ENCODE data around the gene TEKT3. TPM values are rescaled to one million over a fixed set of nuclear protein-coding genes. Genes with fewer than 3 reads are reported as not detected.

Gene TEKT3
- total RNA-seq, 2 donors from 2014 or later, result 0.69 TPM; not detected in 1

- Mint-ChIP-seq H3K4me3 (no peak overlapping the region), H3K4me1 (peaks cover 3% of the 10 kb centered on the region), H3K27ac (no peak overlapping the region), H3K27me3 (peaks cover 28% of the 10 kb centered on the region), H3K36me3 (ENCODE audit: low read depth) (no peaks in the 10 kb centered on the region), H3K9me3 (no peaks in the 10 kb centered on the region)
- ATAC-seq (replicated peaks), result peak; percentile 72
These were observed 70.6 kb downstream of the TEKT3 start for GRCh38 chr17:15270628-15271381.

- peaks cover 3% of the 10 kb centered on the region for H3K4me1 Mint-ChIP-seq
- ATAC-seq (replicated peaks), result no peak
- no peaks in the 10 kb centered on the region for H3K9me3 Mint-ChIP-seq
- no peaks in the 10 kb centered on the region for H3K36me3 Mint-ChIP-seq (ENCODE audit: low read depth)
- H3K27ac Mint-ChIP-seq, result no peak overlapping the region
- H3K4me3 Mint-ChIP-seq, result no peak overlapping the region
- H3K27me3 Mint-ChIP-seq, result peaks cover 36% of the 10 kb centered on the region
These were observed 71.7 kb downstream of the TEKT3 start for GRCh38 chr17:15269780-15270089.

GRCh38 chr17:15269087-15269779 is 72.2 kb downstream of the TEKT3 start:
- Mint-ChIP-seq H3K27ac (no peak overlapping the region), H3K4me3 (no peak overlapping the region), H3K27me3 (peaks cover 41% of the 10 kb centered on the region), H3K9me3 (no peaks in the 10 kb centered on the region), H3K36me3 (ENCODE audit: low read depth) (no peaks in the 10 kb centered on the region), H3K4me1 (peaks cover 3% of the 10 kb centered on the region)
- no peak for ATAC-seq (replicated peaks)

- Mint-ChIP-seq H3K27ac (no peak overlapping the region), H3K27me3 (peaks cover 45% of the 10 kb centered on the region), H3K9me3 (no peaks in the 10 kb centered on the region)
These were observed 72.9 kb downstream of the TEKT3 start for GRCh38 chr17:15268461-15268860.

GRCh38 chr17:15267996-15268395 is 73.4 kb downstream of the TEKT3 start:
- H3K4me3 Mint-ChIP-seq, result no peak overlapping the region
- H3K27me3 Mint-ChIP-seq, result peaks cover 45% of the 10 kb centered on the region
- no peaks in the 10 kb centered on the region for H3K9me3 Mint-ChIP-seq
- no peaks in the 10 kb centered on the region for H3K36me3 Mint-ChIP-seq (ENCODE audit: low read depth)
- no peak for ATAC-seq (replicated peaks)
- no peak overlapping the region for H3K27ac Mint-ChIP-seq
- peaks cover 3% of the 10 kb centered on the region for H3K4me1 Mint-ChIP-seq

More at GRCh38 chr17:15268461-15268860, 72.9 kb downstream of the TEKT3 start:
- no peak for ATAC-seq (replicated peaks)
- H3K4me1 Mint-ChIP-seq, result peaks cover 3% of the 10 kb centered on the region
- H3K36me3 Mint-ChIP-seq (ENCODE audit: low read depth), result no peaks in the 10 kb centered on the region
- H3K4me3 Mint-ChIP-seq, result no peak overlapping the region

- H3K27me3 Mint-ChIP-seq, result peaks cover 53% of the 10 kb centered on the region
- H3K36me3 Mint-ChIP-seq (ENCODE audit: low read depth), result no peaks in the 10 kb centered on the region
- no peak for ATAC-seq (replicated peaks)
- no peaks in the 10 kb centered on the region for H3K9me3 Mint-ChIP-seq
- no peak overlapping the region for H3K27ac Mint-ChIP-seq
- H3K4me1 Mint-ChIP-seq, result peaks cover 3% of the 10 kb centered on the region
- no peak overlapping the region for H3K4me3 Mint-ChIP-seq
These were observed 74.9 kb downstream of the TEKT3 start for GRCh38 chr17:15266325-15267125.

GRCh38 chr17:15265131-15265530 is 76.3 kb downstream of the TEKT3 start, which contains the start of gene PMP22:
PMP22 (minus strand) TSS chr17:15265326; CDS start chr17:15260727, 4,599 bp downstream.
- no peak within 1 kb of the TSS for H3K27ac Mint-ChIP-seq
- H3K27me3 Mint-ChIP-seq, result peaks cover 56% of the 10 kb centered on the region
- H3K9me3 Mint-ChIP-seq, result no peaks in the 10 kb centered on the region
- peaks cover 3% of the 10 kb centered on the region for H3K4me1 Mint-ChIP-seq
- no peak for ATAC-seq (replicated peaks)
- H3K36me3 Mint-ChIP-seq (ENCODE audit: low read depth), result no peaks in the 10 kb centered on the region
- H3K4me3 Mint-ChIP-seq, result no peak within 1 kb of the TSS

GRCh38 chr17:15264542-15264941 is 76.9 kb downstream of the TEKT3 start:
- H3K4me1 Mint-ChIP-seq, result peaks cover 3% of the 10 kb centered on the region
- peaks cover 57% of the 10 kb centered on the region for H3K27me3 Mint-ChIP-seq
- H3K9me3 Mint-ChIP-seq, result no peaks in the 10 kb centered on the region
- ATAC-seq (replicated peaks), result no peak
- no peak overlapping the region for H3K4me3 Mint-ChIP-seq
- no peak overlapping the region for H3K27ac Mint-ChIP-seq
- H3K36me3 Mint-ChIP-seq (ENCODE audit: low read depth), result no peaks in the 10 kb centered on the region

- no peak for ATAC-seq (replicated peaks)
- no peaks in the 10 kb centered on the region for H3K36me3 Mint-ChIP-seq (ENCODE audit: low read depth)
- no peak overlapping the region for H3K4me3 Mint-ChIP-seq
- no peaks in the 10 kb centered on the region for H3K9me3 Mint-ChIP-seq
- H3K4me1 Mint-ChIP-seq, result peaks cover 3% of the 10 kb centered on the region
- H3K27ac Mint-ChIP-seq, result no peak overlapping the region
- H3K27me3 Mint-ChIP-seq, result peaks cover 65% of the 10 kb centered on the region
These were observed 77.7 kb downstream of the TEKT3 start for GRCh38 chr17:15263680-15264079.

GRCh38 chr17:15263206-15263579 is 78.2 kb downstream of the TEKT3 start:
- no peak for ATAC-seq (replicated peaks)
- Mint-ChIP-seq H3K4me1 (peaks cover 3% of the 10 kb centered on the region), H3K27ac (no peak overlapping the region), H3K27me3 (peaks cover 67% of the 10 kb centered on the region), H3K9me3 (no peaks in the 10 kb centered on the region), H3K4me3 (no peak overlapping the region), H3K36me3 (ENCODE audit: low read depth) (no peaks in the 10 kb centered on the region)

GRCh38 chr17:15262291-15263205 is 78.8 kb downstream of the TEKT3 start:
- Mint-ChIP-seq H3K36me3 (ENCODE audit: low read depth) (no peaks in the 10 kb centered on the region), H3K4me1 (peaks cover 3% of the 10 kb centered on the region), H3K27me3 (peaks cover 68% of the 10 kb centered on the region), H3K9me3 (no peaks in the 10 kb centered on the region), H3K27ac (no peak overlapping the region), H3K4me3 (no peak overlapping the region)
- ATAC-seq (replicated peaks), result no peak

GRCh38 chr17:15261802-15262290 is 79.6 kb downstream of the TEKT3 start:
- no peak for ATAC-seq (replicated peaks)
- no peak overlapping the region for H3K27ac Mint-ChIP-seq
- no peak overlapping the region for H3K4me3 Mint-ChIP-seq
- no peaks in the 10 kb centered on the region for H3K36me3 Mint-ChIP-seq (ENCODE audit: low read depth)
- H3K9me3 Mint-ChIP-seq, result no peaks in the 10 kb centered on the region
- H3K27me3 Mint-ChIP-seq, result peaks cover 65% of the 10 kb centered on the region
- peaks cover 8% of the 10 kb centered on the region for H3K4me1 Mint-ChIP-seq

GRCh38 chr17:15261258-15261801 is 80.1 kb downstream of the TEKT3 start:
- peak overlapping the region; percentile 75 for H3K4me3 Mint-ChIP-seq
- peaks cover 64% of the 10 kb centered on the region for H3K27me3 Mint-ChIP-seq
- no peaks in the 10 kb centered on the region for H3K36me3 Mint-ChIP-seq (ENCODE audit: low read depth)
- H3K4me1 Mint-ChIP-seq, result peaks cover 6% of the 10 kb centered on the region
- no peak overlapping the region for H3K27ac Mint-ChIP-seq
- no peak for ATAC-seq (replicated peaks)
- no peaks in the 10 kb centered on the region for H3K9me3 Mint-ChIP-seq
